GM18870 (cell line): ENCODE data around the gene RPS13.
"Not testable (repeated sequence)": the region's sequence is repeated elsewhere in the genome, so short reads cannot be mapped to it uniquely, and the experiment has no call there.

Experiments used
- ATAC-seq: cut with Tn5 transposase; IDR thresholded peaks from one replicate; pipeline ENCODE4 v1.9.1; 2021; ENCODE audit warnings: moderate library complexity; ENCODE audit not compliant: unreplicated experiment

Gene RPS13

DNA sequence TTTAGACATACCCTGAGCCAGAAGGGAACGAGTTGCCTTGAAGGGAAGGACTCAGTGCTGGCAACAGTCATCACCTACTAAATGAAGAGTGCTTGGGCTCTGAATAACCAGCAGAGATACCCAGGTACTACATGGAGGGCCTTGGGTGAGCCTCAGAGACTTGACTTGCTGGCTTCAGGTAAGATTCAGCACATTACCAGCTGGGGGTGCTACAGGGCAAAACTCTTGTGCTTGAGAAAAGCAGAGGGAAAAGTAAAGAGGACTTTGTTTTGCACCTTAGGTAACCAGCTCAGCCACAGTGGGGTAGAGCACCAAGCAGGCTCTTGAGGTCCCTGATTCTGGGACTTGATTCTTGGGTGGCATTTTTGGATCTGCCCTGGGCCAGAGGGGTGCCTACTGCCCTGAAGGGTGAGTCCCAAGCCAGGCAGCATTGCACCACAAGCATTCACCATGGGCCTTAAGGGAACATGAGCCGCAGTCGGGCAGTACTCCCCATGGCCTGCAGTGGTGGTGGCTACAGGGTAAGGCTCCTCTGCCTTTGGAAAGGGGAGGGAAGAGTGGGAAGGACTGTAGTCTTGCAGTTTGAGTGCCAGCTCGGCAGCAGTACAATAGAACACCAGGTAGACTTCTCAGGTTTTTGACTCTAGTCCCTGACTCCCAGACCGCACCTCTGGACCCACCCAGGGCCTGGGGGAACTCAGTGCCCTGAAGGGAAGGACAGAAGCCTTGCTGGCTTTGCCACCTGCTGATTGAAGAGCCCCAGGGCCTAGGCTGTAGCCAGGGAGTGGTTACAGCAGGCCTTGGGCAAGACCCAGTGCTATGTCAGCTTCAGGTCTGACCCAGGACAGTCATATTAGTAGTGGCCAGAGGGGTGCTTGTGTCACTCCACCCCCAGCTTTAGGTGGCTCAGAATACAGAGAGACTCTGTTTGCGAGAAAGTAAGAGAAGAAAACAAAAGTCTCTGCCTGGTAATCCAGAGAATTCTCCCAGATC, 40.5 kb downstream of the RPS13 start:
- ATAC-seq = no peak

- not testable (repeated sequence) for ATAC-seq
These were observed 43.4 kb downstream of the RPS13 start for GRCh38 chr11:17034027-17034426.

DNA sequence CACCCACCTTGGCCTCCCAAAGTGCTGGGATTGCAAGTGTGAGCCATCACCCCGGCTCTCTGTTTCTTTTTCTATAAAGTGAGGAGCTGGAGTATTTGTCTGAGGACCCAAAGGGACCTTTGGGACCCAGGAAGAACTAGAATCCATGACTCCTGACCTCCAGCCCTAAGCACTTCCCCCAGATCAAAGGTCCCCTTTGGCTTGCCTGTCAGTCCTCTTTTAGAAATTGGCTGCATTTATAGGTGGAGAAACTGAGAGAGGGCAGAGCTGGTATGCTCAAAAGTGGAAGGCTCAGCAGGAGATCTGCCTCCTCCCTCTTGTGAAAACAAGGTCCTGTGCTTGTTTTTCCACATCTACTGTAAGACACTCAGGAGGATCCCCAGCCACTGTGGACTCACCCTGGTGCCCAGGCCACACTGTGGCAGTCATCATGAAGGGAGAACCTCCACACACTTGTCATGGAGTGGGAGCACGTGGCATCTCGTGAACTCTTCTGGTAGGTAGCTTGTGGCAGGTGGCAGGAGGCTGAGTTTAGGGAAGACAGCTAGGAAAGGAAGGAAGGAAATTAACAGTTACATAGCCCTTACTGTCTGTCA, 50.9 kb downstream of the RPS13 start:
- ATAC-seq = no peak

- no peak for ATAC-seq
These were observed 52.5 kb downstream of the RPS13 start for GRCh38 chr11:17024924-17025323.
